Caco-2 (cell line): ENCODE results near the gene ANKRD63. TPM values are rescaled to one million over a fixed set of nuclear protein-coding genes. Genes with fewer than 3 reads are reported as not detected.

ENCODE experiments used
- BruUV-seq: library from RNA; stranded (reverse); fragments of 400-500 nt; replicated peaks from 2 replicates; lab custom pipeline; 2021; lab: Mats Ljungman, UMichigan
- CTCF ChIA-PET: fragments of 300-600 bp; sonication (Branson Sonifier 250); formaldehyde crosslinking; loops from one replicate; lab custom pipeline; 2022; ENCODE audit warnings: antibody characterized with exemption; lab: Charles Lee
- POLR2A ChIA-PET: fragments of 300-600 bp; sonication (Branson Sonifier 250); formaldehyde crosslinking; loops from one replicate; lab custom pipeline; 2022; ENCODE audit warnings: antibody characterized with exemption; lab: Charles Lee
- DNase-seq, 2 experiments: peaks; one replicate each; pipeline versions ENCODE4 v3.0.0 to v3.0.0-alpha.2; 2020 to 2022
- H3K27me3 ChIP-seq: replicated peaks from 2 replicates; pipeline ENCODE4 v1.6.0; 2011; ENCODE audit warnings: low read length; ENCODE audit not compliant: control insufficient read depth, insufficient read depth
- H3K36me3 ChIP-seq: 2 replicates; pipeline ENCODE4 v1.5.1; 2011; ENCODE audit warnings: low read length; ENCODE audit not compliant: control insufficient read depth, insufficient read depth
- H3K4me1 ChIP-seq: fragments of 250-450 bp; sonication (Bioruptor Pico); 2 replicates; pipeline ENCODE4 v1.5.1; 2020; ENCODE audit warnings: mild to moderate bottlenecking
- H3K4me3 ChIP-seq: 2 replicates; pipeline ENCODE4 v1.5.1; 2011; ENCODE audit warnings: low read depth, mild to moderate bottlenecking, control low read depth, low read length
- H3K9me3 ChIP-seq: fragments of 250-450 bp; sonication (Bioruptor Pico); 2 replicates; pipeline ENCODE4 v1.5.1; 2020; ENCODE audit warnings: mild to moderate bottlenecking, moderate library complexity
- H3K27ac Mint-ChIP-seq: one replicate; pipeline ENCODE4 v1.8.0; 2022; ENCODE audit warnings: mixed read lengths; ENCODE audit not compliant: unreplicated experiment
- H3K27me3 Mint-ChIP-seq: one replicate; pipeline ENCODE4 v1.8.0; 2022; ENCODE audit warnings: mixed read lengths; ENCODE audit not compliant: insufficient read depth, unreplicated experiment
- H3K36me3 Mint-ChIP-seq: one replicate; pipeline ENCODE4 v1.8.0; 2022; ENCODE audit warnings: mild to moderate bottlenecking, mixed read lengths; ENCODE audit not compliant: insufficient read depth, unreplicated experiment
- H3K4me1 Mint-ChIP-seq: one replicate; pipeline ENCODE4 v1.8.0; 2022; ENCODE audit warnings: low read depth, mixed read lengths; ENCODE audit not compliant: unreplicated experiment
- H3K4me3 Mint-ChIP-seq: one replicate; pipeline ENCODE4 v1.8.0; 2022; ENCODE audit warnings: mild to moderate bottlenecking, moderate library complexity, mixed read lengths; ENCODE audit not compliant: unreplicated experiment
- H3K9me3 Mint-ChIP-seq: one replicate; pipeline ENCODE4 v1.8.0; 2022; ENCODE audit warnings: mixed read lengths; ENCODE audit not compliant: unreplicated experiment
- CTCF ChIP-seq, 2 experiments: fragments of 200-600 bp in 1 of 2; IDR thresholded peaks; 1 replicate in 1 of 2; 2 replicates in 1 of 2; pipeline versions ENCODE4 v1.5.1 to v1.8.0; 2011 to 2022; ENCODE audit warnings: antibody characterized with exemption in 1 of 2, control low read depth in 1 of 2, inconsistent platforms in 1 of 2, low read depth in 1 of 2, low read length in 1 of 2, mild to moderate bottlenecking in 1 of 2, moderate library complexity in 1 of 2; ENCODE audit not compliant: insufficient read depth in 1 of 2, severe bottlenecking in 1 of 2, unreplicated experiment in 1 of 2
- intact Hi-C: fragments of 100-400 bp; cut with micrococcal nuclease; formaldehyde crosslinking; loops from one replicate; pipeline ENCODE4 v1.10.0; 2022; ENCODE audit not compliant: unreplicated experiment
- total RNA-seq: library from RNA; stranded (reverse); gene quantifications from 2 replicates; pipeline ENCODE4 v1.2.3, GENCODE V29; 2022

Gene ANKRD63
- total RNA-seq, 1 experiment from 2014 or later = 0.79 TPM

DNA sequence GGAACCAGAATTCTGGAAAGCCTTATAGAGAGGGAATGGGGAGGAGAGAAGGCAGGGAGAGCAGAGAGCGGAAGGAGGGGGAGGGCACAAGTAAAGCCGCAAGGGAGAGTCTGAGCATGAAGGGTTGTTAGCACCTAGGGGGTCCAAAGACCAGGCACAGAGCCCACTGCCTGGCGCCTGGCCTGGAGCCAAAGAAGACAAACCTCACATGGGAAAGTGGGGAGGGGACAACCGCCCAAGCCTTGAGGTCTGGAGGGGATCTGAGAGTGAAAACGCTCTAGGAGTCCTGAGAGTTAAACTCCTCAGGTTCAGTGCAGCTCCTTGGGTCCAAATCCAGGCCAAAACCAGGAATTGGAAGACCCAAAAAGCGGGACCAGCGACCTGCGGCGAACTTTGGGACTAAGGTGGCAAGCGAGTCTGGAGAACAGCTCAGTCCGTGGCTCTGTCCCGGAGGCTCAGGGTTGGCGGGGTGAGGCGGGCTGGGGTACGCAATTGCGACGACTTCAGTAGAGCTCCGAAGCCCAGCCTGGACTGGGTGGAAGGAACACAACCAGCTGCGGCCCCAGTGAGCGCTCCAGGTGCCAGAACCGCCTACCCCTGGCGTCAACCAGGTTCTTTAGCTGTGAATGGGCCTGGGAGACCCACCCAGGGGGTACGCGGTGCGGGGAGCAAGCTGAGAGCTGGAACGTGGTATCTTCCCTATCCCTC, 39.8 kb upstream of the ANKRD63 start:
- CTCF ChIA-PET = interaction anchor here (0.6 to 1.5 kb wide), 16 partner anchors 13 to 117 kb away, joined by 3 to 47 read pairs (median 4); partner anchors contain the start of genes CCDC9B, IVD and KNSTRN
- Histone ChIP-seq H3K9me3 (no peaks in the 10 kb centered on the region), H3K27me3 (no peaks in the 10 kb centered on the region), H3K36me3 (peaks cover 1% of the 10 kb centered on the region; the same call in 1 of the 2 replicates), H3K4me1 (peaks cover 10% of the 10 kb centered on the region), H3K4me3 (peak overlapping the region; percentile 74)
- no peak for DNase-seq
- POLR2A ChIA-PET = interaction anchor here (0.6 kb wide), 1 partner anchor 10 kb away, joined by 3 read pairs; no protein-coding TSS in a partner anchor
- intact Hi-C loops = loop anchor here (5.0 kb wide), 1 partner anchor 100 kb away; no protein-coding TSS in a partner anchor
- Mint-ChIP-seq H3K27ac (no peak overlapping the region), H3K4me1 (peaks cover 18% of the 10 kb centered on the region), H3K9me3 (no peaks in the 10 kb centered on the region), H3K36me3 (peaks cover 6% of the 10 kb centered on the region), H3K4me3 (peak overlapping the region; percentile 66), H3K27me3 (no peaks in the 10 kb centered on the region)
- BruUV-seq = no TSS peak
- TF ChIP-seq CTCF (IDR thresholded peaks at IDR 0.05; ENCODE audit: insufficient read depth in 1 of 2, low read depth in 1 of 2, low read length in 1 of 2, severe bottlenecking in 1 of 2, unreplicated experiment in 1 of 2) = no peak

DNA sequence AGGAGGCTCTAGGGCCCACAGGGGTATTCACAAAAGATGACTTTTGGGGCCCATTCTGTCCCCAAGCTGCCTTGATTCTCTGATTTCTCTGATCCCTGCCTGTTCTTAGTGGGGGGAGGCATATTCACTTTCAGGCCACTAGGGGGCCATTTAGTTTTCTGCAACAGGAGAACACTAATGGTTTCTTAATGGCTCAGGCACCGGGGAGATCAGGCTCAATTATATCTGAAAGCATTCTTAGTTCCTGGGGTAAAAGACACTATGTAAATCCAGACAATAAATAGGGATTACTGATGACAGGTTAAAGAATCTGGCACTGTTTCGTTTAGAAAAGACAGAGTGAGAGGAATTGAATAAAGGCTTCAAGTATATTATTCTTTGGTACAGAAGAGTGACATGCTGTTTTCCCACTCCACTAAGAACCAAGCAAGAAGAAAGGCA, 38.1 kb upstream of the ANKRD63 start:
- Mint-ChIP-seq H3K9me3 (no peaks in the 10 kb centered on the region), H3K36me3 (no peaks in the 10 kb centered on the region), H3K4me1 (peaks cover 16% of the 10 kb centered on the region), H3K4me3 (peak overlapping the region; percentile 35), H3K27ac (no peak overlapping the region), H3K27me3 (peaks cover 3% of the 10 kb centered on the region)
- H3K9me3 ChIP-seq = no peaks in the 10 kb centered on the region
- no TSS peak for BruUV-seq
- ChIA-PET CTCF (interaction anchor here (1.1 to 3.5 kb wide), 6 partner anchors 14 to 46 kb away, joined by 3 to 18 read pairs (median 4); no protein-coding TSS in a partner anchor), POLR2A (no interaction called here)
- no peaks in the 10 kb centered on the region for H3K27me3 ChIP-seq
- H3K4me1 ChIP-seq = peaks cover 10% of the 10 kb centered on the region; the same call in 1 of the 2 replicates
- peak; percentile 56 to 57 for DNase-seq
- no peak overlapping the region for H3K4me3 ChIP-seq
- H3K36me3 ChIP-seq = no peaks in the 10 kb centered on the region
- intact Hi-C loops = loop anchor here (1.0 to 5.0 kb wide), 3 partner anchors 11 to 101 kb away; no protein-coding TSS in a partner anchor
- peak; percentile 79 to 80 for TF ChIP-seq CTCF (IDR thresholded peaks at IDR 0.05; ENCODE audit: insufficient read depth in 1 of 2, low read depth in 1 of 2, low read length in 1 of 2, severe bottlenecking in 1 of 2, unreplicated experiment in 1 of 2)

GRCh38 chr15:40320409-40320808, 37.5 kb upstream of the ANKRD63 start:
- no peak overlapping the region for H3K27ac Mint-ChIP-seq
- peaks cover 8% of the 10 kb centered on the region for H3K27me3 Mint-ChIP-seq
- BruUV-seq = no TSS peak
- Histone ChIP-seq H3K27me3 (no peaks in the 10 kb centered on the region), H3K4me3 (no peak overlapping the region), H3K9me3 (no peaks in the 10 kb centered on the region), H3K36me3 (no peaks in the 10 kb centered on the region), H3K4me1 (peaks cover 10% of the 10 kb centered on the region; the same call in 1 of the 2 replicates)
- H3K9me3 Mint-ChIP-seq = no peaks in the 10 kb centered on the region
- peaks cover 16% of the 10 kb centered on the region for H3K4me1 Mint-ChIP-seq
- no peaks in the 10 kb centered on the region for H3K36me3 Mint-ChIP-seq
- H3K4me3 Mint-ChIP-seq = no peak overlapping the region
- ChIA-PET CTCF (interaction anchor here (0.6 to 3.5 kb wide), 8 partner anchors 8 to 46 kb away, joined by 3 to 18 read pairs (median 4); partner anchors contain the start of gene PLCB2), POLR2A (no interaction called here)
- no peak for TF ChIP-seq CTCF (IDR thresholded peaks at IDR 0.05; ENCODE audit: insufficient read depth in 1 of 2, low read depth in 1 of 2, low read length in 1 of 2, severe bottlenecking in 1 of 2, unreplicated experiment in 1 of 2)
- intact Hi-C loops = loop anchor here (1.0 to 5.0 kb wide), 2 partner anchors 10 to 102 kb away; no protein-coding TSS in a partner anchor
- DNase-seq = peak in 1 of 2 experiments; percentile 43
